ENCODE results near the gene ZNF385D.
"Not testable (repeated sequence)": the region's sequence is repeated elsewhere in the genome, so short reads cannot be mapped to it uniquely, and the experiment has no call there.

ZNF385D gene

DNA sequence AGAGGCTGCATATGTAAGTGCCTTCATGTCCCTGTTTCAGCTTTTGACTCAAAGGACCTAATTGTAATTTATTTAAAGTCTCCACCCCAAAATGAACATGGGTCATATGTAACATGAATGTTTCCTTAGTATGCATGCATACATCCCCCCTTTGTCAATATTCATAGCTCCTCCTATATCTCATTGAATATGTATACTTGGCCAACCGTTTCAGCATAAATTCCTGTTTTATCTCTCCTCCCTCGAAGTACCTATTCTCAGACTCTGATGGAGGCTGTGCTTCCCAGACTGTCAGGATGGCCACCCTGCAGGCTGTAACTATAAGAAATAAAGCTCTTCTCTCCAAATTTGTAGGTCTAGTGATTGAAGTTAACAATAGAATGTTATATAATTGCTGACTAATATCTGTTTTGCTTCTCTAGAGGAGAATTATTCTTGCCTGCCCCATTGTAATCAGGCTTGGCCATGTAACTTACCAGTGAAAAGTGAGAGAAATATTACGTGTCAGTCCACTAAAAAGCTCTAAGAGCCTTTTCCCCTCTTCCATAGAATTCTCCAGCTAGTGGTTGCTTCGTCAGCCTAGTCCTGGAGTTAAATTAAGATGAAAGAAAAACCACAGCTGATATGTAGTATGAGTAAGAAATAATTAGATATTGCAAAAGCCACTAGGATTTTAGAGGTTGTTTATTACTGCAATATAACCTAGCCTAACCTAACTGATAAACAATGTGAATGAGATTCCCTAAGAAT is 245.1 kb downstream of the ZNF385D start:
- no peak for DNase-seq

DNA sequence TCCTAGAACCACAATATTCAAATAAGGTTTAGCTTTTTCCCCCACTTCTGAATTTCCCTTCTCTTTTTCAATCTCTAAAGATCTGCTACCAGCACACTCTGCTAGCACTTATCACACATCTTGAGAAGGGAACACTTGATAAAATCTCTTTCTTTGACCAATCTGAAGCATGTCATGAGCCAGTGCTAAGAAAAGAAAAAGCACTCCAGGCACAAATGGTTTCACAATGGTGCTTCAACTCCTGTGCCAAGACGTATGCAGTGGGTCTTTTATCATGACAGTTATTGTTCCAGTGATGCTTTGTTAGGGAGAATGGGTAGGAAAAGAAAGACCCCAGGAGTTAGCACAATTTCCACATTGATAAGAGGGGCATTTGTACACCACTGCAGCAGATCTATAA is 248.4 kb downstream of the ZNF385D start:
- no peak for DNase-seq

DNA sequence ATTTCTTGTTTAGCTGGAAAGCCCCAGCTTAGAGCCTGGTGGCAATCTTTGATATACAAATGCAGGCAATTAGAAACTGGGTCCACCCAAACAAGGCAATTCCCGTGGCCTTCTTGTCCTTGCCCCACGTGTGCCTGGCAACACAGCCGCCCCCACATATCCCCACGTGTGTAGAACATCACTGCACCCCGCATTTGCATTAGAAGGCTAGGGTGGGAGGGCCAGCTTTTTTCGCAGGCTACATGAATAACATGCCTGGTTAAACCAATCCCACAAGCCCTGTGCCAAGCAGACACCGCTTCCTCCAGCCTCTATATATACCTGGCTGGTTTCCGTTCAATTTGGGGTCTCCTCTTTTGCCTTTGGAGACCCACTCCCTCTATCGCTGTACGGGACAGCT is 250.2 kb downstream of the ZNF385D start:
- DNase-seq, result no peak

DNA sequence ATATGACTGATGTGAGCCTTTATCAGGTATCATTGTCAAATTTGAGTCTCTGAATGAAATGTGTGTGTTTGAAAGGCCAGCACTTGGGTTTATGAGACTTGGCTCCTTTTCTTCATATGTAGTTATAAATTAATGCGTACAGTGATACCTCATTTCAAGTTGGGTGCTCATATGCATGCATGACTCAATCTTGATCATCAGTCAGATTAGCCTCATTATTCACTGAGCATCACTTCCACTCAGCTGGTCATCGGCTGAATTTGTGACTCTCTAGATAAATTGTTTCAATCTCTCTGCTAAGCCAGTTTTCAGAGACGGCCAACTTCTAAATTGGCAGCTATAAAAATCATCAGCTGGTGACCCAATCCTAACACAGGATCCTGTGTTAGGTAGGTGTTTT is 260.3 kb downstream of the ZNF385D start:
- not testable (repeated sequence) for DNase-seq

DNA sequence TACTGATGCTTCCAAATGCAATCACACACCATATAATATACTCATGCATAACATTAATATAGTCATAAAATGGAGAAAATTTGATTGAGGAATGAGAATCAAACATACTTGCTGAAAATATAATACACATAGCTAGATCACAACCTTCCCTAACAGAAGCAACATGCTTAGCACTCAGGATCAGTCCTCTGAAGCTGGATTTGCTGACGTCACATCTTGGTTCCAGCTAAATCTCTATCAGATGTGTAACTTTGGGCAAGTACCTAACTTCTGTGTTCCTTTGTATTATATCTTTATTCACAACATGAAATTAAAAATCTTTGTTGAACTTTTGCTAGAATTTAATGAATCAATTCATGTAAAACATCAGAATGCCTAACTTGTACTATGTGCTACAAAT is 263.5 kb downstream of the ZNF385D start:
- no peak for DNase-seq

DNA sequence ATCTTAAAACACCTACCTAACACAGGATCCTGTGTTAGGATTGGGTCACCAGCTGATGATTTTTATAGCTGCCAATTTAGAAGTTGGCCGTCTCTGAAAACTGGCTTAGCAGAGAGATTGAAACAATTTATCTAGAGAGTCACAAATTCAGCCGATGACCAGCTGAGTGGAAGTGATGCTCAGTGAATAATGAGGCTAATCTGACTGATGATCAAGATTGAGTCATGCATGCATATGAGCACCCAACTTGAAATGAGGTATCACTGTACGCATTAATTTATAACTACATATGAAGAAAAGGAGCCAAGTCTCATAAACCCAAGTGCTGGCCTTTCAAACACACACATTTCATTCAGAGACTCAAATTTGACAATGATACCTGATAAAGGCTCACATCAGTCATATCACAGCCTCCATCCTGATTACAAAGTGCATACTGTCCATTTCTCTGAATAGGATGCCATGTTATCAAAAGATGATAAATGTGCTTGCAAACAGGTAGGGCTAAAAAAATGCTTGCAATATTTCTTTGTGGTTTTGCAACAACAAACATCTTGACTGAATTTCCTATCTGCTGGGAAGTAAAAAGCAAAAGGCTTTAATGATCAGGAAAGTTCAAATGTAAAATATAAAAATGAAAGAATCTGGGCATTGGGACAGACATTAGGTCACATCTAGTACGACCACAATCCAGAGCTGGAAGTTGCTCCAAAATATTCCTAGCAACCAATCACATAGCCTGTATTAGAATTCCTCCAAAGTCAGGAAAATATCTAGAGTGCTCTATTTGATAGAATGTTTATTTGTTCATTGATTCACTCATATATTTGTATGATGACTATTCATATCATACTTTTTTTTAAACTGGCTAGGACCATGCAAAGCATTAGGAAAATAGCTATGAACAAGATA is 264.7 kb downstream of the ZNF385D start:
- DNase-seq, result not testable (repeated sequence)

DNA sequence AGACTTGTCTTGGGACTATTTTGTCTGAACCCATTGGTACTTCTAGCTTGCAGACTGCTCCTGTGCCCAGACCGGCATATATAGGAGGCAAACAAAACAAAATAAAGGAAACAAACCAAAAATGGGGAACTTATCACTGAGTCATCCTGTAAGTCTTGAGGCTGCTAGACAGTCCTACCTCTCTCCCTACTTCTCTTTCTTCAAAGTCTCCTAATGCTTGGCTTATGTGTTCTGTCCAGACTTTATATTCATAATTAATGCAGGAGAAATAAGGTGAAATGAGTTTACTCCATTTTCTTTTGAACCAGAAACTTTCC is 266.2 kb downstream of the ZNF385D start:
- no peak for DNase-seq

DNA sequence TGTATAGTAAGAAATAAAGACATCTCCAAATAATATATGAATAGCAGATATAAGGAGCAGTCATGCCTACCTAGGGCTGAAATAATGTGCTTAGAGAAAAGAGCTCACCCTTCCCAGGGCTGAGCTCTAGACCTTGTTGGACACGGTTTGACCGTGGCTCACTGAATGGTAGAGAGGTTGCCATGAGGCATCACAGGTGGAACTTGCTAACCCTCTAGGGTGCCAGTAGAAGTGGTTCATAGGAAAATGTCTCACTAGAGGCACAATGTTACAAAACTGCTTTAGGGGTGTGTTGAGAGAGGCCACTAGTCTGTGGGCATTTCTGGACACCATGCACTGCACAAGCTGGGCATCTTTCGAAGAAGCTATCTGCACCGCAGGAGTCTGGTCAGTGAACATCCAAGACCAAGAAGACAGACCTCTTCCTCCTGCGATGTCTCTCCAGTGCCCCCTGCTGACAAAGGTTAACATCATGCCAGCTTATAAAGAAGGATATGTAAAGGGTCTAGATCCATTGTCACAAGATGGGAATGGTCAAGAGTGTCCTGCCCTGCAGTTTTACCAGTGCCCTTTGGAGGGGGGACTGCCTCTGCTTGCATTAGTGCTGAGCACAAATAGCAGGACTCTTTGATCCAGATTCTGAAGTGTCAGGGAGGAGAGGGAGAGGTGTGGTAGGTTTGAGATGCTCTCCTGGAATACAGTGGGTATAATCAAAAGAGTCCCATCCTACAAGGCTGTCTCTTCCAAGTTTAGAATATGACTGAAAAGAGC is 266.8 kb downstream of the ZNF385D start:
- DNase-seq, result no peak

DNA sequence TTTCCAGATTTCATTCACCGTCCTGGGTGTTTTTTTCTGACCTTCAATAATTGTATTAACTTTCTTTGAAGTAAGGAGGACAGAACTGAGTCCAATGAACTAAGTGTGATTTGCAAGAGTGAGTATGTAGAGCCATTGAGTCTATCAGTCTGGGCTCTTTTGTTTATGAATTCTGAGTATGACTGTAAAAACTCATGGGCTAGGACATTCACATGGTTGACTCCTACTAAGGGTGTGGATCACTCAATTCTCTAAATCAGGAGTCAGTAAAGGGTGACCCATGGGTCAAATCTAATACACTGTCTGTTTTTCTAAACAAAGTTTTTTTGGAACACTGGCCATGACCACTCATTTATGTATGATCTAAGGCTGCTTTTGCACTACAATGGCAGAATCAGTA is 269.0 kb downstream of the ZNF385D start:
- no peak for DNase-seq

DNA sequence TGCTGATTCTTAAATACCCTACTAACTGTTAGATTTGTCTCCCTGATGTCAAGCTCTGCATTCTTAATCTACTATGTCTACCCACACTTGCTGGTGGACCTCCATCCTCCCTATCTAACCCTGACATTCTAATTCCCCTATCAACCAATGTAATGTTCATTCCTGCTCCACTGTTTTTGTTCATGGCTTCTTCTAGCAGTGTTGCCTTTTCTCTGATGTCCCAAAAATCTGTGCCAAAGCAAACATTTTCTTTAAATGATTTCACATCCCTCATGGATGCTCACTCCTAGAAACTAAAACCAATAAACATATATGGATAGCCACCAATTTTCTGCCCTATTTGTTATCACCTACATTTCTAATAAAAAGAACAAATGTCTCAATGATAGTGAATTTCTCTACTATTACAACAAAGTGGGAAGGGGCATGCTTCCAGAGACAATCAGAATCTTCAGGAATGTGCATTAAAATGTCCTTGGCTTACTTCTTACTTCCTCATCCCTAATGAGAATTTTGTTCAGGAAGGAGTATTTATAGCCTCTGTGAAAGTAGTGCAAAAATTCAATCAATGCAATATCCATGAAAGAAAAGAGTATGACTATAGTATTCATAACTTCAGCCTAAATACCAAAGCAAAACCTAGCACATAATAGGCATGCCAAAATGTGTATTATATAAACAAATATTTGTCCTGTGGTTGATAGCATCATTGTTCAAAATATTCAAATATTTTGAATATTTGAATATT is 273.3 kb downstream of the ZNF385D start:
- DNase-seq, result no peak

DNA sequence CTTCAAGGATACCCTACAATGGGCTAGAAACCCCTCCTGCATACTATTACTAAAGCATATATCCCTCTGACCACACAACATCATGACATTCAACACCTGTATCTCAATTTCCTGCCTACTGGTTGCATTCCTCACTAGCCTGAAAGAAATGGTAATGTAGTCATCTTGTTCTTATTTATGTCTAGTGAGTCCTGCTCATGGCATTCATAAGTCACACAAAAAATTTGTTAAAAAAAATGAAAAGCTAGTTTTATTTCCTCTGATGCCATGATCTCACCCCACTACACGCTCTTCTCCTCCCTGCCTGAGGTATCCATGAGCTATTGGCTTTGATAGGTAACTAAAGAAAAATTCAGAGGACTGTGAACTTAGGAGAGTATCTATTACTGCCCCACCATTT is 284.5 kb downstream of the ZNF385D start:
- DNase-seq, result no peak

DNA sequence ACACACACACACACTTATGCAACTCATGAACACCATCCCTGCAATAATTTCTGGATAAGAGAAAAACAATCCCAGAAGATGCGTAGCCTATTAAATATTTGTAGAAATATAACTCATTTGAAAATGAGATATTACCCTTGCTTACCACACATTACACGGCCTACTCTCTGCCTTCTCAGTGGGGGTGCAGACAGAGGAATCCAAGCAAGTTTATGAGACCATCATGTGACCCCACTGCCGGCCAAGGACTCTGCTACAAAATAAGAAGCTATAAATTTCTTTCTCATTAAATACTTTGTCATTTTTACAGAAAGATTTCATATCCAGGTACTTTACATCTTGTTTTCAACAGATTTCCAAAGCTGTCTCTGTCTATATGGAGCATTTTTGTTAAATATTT is 286.3 kb downstream of the ZNF385D start:
- DNase-seq, result no peak

DNA sequence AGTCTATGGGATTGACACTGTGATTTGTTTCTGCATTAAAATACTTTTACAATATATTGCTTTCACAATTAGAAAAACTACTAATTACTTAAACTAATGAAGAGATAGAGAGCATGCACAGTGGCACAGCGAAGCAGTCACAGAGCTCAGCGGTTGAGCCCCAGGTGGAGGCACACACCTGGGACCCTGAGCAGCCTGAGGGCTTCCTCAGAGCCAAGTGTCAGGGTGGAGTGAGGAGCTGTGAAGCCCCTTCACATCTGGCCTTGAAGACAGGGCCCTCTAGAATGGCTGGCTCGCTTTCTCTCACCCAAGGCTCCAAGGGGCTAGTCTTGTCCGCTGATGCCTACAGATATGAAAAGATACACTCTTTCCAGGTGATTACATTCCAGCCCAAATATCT is 287.7 kb downstream of the ZNF385D start:
- DNase-seq, result no peak

DNA sequence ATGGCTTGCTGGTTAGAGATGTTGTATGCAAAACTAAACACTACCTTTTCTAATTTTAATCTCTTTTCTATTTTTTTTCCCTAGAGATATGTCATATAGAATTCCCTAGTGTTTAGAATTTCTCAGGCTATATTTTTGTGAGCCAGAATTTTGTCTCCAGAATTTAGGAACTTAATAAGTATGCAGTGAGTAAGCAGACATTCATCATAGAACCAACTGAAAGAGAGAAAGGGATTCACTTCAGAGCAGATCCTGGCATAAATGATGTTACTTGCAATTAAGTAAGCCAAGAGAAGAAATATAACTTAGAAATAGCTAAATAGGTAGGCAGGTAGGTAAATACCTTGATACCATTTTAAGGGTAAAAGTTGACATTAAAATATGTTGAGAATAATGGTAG is 288.9 kb downstream of the ZNF385D start:
- DNase-seq, result no peak

DNA sequence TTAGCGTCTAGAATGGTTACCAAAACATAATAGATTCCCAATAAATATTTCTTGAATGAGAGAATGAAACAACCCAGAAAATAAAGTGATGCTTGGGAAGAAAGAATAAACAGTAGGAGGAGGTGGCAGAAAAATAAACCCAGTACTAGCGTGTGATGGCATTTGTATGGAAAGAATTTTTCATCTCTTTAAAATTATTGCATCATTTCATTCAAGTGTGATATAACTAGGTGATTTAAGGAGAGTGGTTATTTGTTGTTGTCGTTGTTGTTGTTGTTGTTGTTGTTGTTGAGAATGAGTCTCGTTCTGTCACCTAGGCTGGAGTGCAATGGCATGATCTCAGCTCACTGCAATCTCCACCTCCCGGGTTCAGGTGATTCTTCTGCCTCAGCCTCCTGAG is 293.9 kb downstream of the ZNF385D start:
- no peak for DNase-seq

DNA sequence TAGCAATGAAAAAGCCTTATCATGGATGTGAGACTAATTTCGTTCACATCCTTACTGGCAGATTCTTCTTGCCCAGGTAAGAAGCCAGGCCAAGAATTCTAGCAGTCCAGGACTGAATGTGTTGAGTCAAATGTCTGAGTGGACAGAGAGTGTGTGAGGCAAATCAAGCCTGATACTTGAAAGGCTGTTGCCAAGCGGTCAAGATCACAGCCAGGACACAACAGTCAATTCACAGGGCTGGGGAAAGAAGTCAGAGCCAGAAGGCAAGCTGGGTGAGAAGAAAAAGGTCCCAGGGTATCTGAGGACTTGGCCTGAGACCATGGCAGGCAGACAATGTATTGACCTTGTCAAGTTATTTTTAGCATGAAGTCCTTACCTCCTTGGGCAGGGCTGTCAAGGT is 301.3 kb downstream of the ZNF385D start:
- DNase-seq, result no peak

DNA sequence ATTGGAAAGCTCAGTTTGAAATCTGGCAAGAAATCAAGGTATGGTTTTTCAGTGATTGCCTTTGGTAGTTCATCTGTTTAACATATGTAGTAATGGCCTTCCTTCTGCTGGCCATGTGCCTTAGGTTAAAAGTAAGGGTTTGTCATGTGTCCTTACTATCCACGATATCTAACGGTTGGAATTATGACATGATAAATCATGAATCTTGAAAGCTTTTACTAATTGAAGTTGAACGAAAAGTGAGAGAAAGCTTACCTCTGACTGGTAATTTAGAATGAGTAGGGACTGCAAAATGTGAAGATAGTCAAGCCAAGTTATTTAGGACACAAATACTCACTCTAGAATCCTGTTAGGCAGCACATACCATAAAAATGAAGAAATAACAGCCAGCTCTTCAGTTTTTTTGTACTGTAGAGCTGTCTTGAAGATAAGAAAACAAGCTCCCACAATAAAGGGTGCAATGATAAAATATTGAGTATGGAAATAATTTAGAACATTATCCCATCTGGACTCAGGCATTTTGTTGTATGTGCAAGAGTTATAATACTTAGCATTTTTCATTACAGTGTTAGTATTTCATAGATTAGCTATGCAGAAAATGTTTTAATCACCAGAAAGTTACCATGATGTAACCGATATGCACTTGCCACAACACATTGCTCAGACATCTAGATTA is 303.4 kb downstream of the ZNF385D start:
- no peak for DNase-seq

DNA sequence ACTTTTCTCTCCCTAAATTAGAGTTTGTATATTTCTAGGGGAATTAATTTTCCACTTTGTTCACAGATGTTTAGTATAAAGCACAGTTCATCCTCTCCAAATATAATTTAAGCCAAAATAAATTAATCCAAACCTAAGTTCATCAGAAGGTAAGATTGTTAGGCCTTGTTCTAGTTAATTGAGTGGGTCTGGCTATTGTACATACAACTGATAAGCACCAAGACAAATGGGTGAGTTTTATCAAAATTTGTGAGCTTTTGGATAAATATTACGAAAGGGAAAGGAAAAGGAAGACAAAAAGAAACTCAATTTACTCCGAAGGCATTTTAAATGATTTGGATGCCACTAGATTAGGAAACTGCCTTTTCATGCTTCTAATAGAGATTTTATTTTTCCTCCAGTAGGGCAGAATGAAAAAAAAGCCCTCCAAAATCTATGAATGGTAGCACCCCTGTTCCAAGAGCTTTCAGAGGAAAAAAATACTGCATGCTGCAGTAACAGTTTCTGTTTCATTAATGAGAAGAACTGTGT is 304.0 kb downstream of the ZNF385D start:
- no peak for DNase-seq

DNA sequence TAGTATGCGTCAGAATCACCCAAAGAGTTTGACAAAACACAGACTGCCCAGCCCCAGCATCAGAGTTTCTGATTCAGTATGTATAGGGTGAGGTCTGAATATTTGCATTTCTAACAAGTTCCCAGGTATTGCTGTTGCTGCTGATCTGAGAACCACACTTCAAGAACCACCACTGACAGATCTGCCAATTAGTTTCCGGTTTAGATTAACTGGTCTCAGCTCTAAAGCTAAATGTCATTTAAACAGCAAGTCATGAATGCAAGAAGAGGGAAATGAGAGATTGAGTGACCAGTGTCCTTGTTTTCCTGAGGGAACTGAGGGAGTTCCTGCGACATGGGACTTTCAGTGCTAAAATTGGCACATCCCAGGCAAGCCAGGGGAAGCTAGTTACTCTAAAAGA is 305.0 kb downstream of the ZNF385D start:
- no peak for DNase-seq

DNA sequence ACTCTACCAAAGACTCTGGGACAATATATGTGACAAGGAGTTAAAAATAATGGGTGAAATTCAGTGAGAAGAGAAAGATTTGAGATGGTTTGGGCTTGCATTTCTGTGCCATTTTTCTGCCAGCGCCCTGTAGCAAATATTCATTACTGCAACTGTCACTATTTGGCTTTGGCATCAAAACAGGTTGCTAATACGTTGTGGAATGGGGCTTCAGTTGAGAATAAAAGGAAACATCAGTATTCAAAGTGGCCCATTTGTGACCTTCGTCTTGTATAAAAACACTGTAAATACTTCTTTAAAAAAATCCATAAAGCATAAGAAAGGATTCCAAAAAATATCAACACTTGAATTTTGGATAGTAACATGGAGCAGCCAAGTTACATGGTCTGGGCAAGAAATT is 309.2 kb downstream of the ZNF385D start:
- no peak for DNase-seq

DNA sequence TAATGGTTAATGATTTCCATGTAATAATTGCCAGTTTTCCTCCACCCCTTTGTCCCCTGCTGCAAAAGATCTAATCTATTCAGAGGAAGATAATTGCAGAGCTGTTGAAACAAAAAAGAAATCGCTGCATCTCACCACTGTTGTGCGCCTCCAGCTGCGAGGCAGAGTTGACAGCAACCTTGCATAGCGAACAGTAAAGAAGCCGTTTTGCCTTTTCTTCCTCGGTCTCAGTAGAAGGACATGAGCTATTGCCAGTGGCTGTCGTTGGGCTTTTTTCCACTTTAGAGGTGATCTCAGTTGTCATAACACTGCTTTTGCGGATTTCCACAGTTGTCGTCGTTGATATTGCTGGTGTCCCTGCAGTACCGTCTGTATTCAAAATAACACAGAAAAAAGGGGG is 314.2 kb downstream of the ZNF385D start:
- DNase-seq, result no peak

DNA sequence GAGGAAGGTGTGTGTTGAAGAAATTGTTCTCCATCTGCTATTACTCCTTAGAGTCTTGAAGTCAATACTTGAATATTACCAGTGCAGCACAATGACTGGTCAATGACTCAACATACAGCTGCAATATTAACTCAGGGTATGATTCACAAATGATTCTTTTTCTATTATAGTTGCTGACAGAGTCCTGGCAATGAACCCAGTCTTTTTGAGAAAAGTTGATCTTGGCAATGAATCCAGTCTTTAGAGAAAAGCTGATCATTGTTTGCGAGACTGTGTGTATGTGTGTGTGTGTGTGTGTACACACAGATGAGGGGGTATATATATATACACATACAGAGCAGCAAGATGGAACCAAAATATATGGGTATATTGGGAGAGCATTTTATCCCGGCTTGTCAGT is 315.1 kb downstream of the ZNF385D start:
- DNase-seq, result no peak
